Spinal cord (tissue), 10 donors: Measurements from ENCODE around the gene EXOSC1. TPM values are rescaled to one million over a fixed set of nuclear protein-coding genes. Genes with fewer than 3 reads are reported as not detected.
A peak's percentile ranks its signal among the peaks of the same experiment; 100 is the strongest.

Source experiments
- DNase-seq, 6 donors: peaks; one replicate each; pipeline versions ENCODE4 v3.0.0 to v3.0.0-alpha.2; 2013 to 2015; ENCODE audit warnings: low spot score in 6 of 6, low read depth in 4 of 6
- H3K27ac ChIP-seq: one replicate; pipeline ENCODE4 v1.5.1; 2013; ENCODE audit warnings: low read depth, low read length, control low read depth
- H3K27me3 ChIP-seq: one replicate; pipeline ENCODE4 v1.6.1; 2013; ENCODE audit warnings: low read length; ENCODE audit not compliant: control insufficient read depth, insufficient read depth
- H3K36me3 ChIP-seq: one replicate; pipeline ENCODE4 v1.6.1; 2013; ENCODE audit warnings: low read length; ENCODE audit not compliant: control insufficient read depth, insufficient read depth
- H3K4me1 ChIP-seq: one replicate; pipeline ENCODE4 v1.6.1; 2013; ENCODE audit warnings: low read length; ENCODE audit not compliant: control insufficient read depth, insufficient read depth
- H3K4me3 ChIP-seq: one replicate; pipeline ENCODE4 v1.5.1; 2013; ENCODE audit warnings: low read depth, low read length, control low read depth
- H3K9me3 ChIP-seq: one replicate; pipeline ENCODE4 v1.6.1; 2013; ENCODE audit warnings: low read length; ENCODE audit not compliant: control insufficient read depth, insufficient read depth
- WGBS: methylation state at CpG from one replicate; pipeline ENCODE4 v1.1.5; 2013; ENCODE audit warnings: missing lambda C conversion rate; ENCODE audit not compliant: insufficient coverage; 5-methylcytosine and 5-hydroxymethylcytosine counted together
- polyA plus RNA-seq, 2 donors: library from polyadenylated mRNA; unstranded; fragments of 120-200 nt; gene quantifications; one replicate each; pipeline ENCODE4 v1.2.1, GENCODE V29; 2013; ENCODE audit not compliant: insufficient read length in 2 of 2
- total RNA-seq, 2 donors: library from RNA; depleted of rRNA in 1 of 2; stranded (reverse); fragments of 120-200 nt in 1 of 2; fragments of >200 nt in 1 of 2; gene quantifications; one replicate each; pipeline versions ENCODE4 v1.2.3 to v1.2.4, GENCODE V29; 2013 to 2014
- donor health status: healthy.

EXOSC1 gene
- total and polyA plus RNA-seq, 4 donors = 28.8 to 47.9 (median 33.9) TPM

DNA sequence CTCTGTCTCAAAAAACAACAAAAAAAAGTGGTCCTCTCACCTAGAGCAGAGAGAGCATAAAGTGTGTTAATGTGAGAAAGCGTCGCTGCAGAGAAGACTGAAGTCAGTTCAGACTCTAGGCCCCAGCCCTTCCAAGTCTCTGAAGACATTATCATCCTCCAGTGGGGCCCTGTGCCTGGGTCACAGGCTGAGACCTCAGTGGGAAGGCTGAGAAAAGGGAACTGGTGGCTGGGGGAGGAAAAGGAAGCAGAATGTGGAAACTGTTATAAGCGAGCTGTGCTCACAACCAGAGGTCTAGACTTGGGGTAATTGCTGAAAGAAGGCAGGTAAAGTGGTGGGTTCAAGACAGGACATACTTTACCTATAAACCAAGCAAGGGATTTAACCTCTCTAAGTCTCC, 39.7 kb downstream of the EXOSC1 start:
- Histone ChIP-seq H3K4me1 (peaks cover 11% of the 10 kb centered on the region), H3K4me3 (no peak overlapping the region), H3K36me3 (no peaks in the 10 kb centered on the region), H3K27ac (no peak overlapping the region), H3K27me3 (no peaks in the 10 kb centered on the region), H3K9me3 (no peaks in the 10 kb centered on the region)
- no peak for DNase-seq
- WGBS = no CpG with 5 or more reads among the region's 3 CpGs

DNA sequence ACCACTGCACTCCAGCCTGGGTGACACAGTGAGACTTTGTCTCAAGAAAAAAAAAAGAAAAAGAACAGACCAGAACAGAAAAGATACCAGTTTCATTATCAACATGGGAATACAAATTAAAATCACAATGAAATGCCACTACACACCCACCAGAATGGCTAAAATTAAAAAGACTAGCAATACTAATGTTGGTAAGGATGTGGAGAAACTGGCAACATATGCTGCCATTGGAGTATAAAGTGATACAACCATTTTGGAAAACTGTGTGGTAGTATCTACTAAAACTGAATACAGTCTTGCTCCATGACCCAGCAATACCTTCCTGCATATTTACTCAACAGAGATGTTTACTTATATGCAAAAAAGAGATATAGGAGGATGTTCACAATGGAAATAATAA, 41.8 kb downstream of the EXOSC1 start:
- no peak for DNase-seq
- Histone ChIP-seq H3K9me3 (no peaks in the 10 kb centered on the region), H3K27me3 (no peaks in the 10 kb centered on the region), H3K4me1 (peaks cover 21% of the 10 kb centered on the region), H3K4me3 (no peak overlapping the region), H3K27ac (no peak overlapping the region), H3K36me3 (peaks cover under 1% of the 10 kb centered on the region)

DNA sequence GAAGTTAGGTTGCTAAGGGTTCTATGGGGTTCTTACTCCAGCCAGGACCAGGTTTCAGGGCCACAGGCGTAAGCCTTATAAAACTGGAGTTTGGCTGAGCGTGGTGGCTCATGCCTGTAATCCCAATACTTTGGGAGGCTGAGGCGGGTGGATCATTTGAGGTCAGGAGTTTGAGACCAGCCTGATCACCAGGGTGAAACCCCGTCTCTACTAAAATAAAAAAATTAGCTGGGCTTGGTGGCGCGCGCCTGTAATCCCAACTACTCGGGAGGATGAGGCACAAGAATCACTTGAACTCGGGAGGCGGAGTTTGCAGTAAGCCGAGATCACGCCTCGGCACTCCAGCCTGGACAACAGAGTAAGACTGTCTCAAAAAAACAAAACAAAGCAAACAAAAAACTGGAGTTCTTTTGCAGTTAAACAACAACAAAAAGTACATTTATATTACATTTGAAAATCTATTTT, 44.3 kb downstream of the EXOSC1 start:
- H3K4me3 ChIP-seq = peak overlapping the region; percentile 88
- H3K4me1 ChIP-seq = peaks cover 17% of the 10 kb centered on the region
- peak overlapping the region; percentile 54 for H3K27ac ChIP-seq
- H3K9me3 ChIP-seq = no peaks in the 10 kb centered on the region
- H3K36me3 ChIP-seq = peaks cover 7% of the 10 kb centered on the region
- DNase-seq = no peak
- WGBS = 13% methylated on average over 2 of the region's 13 CpGs
- H3K27me3 ChIP-seq = no peaks in the 10 kb centered on the region

DNA sequence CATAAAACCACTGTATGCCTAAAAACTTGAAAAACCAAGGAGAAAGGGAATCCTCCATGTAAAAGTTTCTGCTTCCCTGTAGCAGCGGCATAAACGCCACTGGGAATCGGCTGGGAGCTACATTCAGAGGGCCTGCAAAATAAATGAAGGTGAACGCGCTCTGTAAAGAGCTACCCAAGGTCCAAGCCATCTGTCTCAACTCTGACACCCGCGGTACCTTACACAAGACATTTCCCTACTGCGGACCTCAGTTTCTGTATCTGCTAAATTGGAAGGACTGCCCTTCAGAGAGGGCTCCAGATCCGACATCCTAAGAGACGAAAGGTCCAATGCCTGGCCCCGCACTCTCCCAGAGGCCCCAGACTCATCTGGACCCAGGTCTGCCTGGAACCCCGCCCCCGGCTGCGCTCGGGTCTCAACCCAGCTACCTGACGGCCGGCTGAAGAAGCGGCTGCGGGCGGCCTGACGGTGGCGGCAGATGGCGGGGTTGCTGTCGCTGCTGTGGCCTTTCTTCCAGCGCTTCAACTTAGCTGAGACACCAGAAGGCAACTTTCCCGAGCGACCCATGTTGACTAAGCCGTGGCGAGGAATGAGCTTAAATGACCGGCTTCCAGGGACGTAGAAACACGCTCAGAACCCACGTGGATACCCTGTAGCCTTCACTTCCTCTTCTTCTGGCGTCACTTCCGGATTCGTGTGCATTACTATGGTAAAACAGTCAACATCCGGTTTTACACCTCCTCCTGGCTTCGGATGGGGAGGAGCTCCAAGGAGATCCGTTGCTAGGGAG, 44.9 kb downstream of the EXOSC1 start, which contains the start of gene RRP12:
TSS of gene RRP12 (minus strand) at position 676 of the 790 bp plus-strand sequence. CDS start at position 567, 109 bp downstream.
- H3K27me3 ChIP-seq = no peaks in the 10 kb centered on the region
- peaks cover 17% of the 10 kb centered on the region for H3K4me1 ChIP-seq
- WGBS = under 1% methylated on average over 34 of the region's 39 CpGs
- H3K9me3 ChIP-seq = no peaks in the 10 kb centered on the region
- H3K36me3 ChIP-seq = peaks cover 9% of the 10 kb centered on the region
- DNase-seq = peak; percentile 97 to 100 (median 98)
- peak within 1 kb of the TSS; percentile 54 for H3K27ac ChIP-seq
- peak within 1 kb of the TSS; percentile 88 for H3K4me3 ChIP-seq

DNA sequence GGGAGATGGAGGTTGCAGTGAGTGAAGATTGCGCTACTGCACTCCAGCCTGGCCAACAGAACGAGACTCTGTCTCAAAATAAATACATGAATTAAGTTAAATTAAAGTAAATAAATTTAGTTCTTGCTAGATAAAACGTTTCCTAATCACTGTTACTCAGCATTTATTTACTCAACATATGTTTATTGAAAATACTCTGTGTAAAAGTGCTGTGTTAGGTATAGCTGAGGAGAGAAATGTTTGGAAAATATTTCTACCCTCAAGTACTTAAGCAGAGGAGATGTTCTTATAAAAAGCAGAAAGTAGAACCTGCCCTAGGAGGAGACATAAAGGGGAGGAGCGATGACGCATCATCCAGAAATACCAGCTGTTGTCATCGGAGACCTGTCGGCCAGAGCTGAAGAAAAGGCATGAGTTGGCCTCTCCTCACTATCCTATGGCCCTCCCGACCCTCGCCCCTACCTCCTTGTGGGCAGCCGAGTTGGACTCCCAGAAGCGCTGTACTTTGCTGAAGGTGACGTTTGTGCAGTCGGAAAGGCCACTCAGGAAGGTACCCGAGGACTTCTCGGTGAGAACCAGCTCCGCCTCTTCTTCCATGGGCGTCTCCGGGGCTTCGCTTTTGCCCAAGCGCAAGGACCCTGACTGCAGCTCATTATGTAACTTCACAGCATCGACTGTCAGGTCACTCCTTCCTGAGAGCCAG, 45.8 kb downstream of the EXOSC1 start:
- peak overlapping the region; percentile 88 for H3K4me3 ChIP-seq
- H3K27me3 ChIP-seq = no peaks in the 10 kb centered on the region
- 41% methylated on average over 18 of the region's 21 CpGs for WGBS
- H3K4me1 ChIP-seq = peaks cover 17% of the 10 kb centered on the region
- no peaks in the 10 kb centered on the region for H3K9me3 ChIP-seq
- H3K27ac ChIP-seq = peak overlapping the region; percentile 54
- no peak for DNase-seq
- H3K36me3 ChIP-seq = peaks cover 18% of the 10 kb centered on the region

DNA sequence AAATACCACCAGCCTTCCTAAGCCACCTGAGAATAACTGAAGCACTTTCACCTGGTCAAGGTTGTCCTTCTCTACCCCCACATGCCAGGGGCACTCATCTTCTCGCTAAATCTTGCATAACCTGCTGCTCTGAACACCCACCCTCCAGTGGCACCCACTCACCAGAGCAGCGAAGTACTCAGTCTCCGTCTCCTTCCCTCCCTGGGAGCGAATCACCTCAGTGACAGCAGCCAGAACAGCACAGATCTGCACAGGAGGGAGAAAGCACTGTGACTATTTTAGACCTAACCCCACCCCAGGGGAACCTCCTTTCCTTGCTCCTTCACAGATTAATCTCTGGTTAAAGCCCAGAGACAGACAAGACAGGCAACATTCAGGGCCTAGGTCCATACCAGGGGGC, 49.8 kb downstream of the EXOSC1 start:
- Histone ChIP-seq H3K27ac (no peak overlapping the region), H3K9me3 (no peaks in the 10 kb centered on the region), H3K36me3 (peaks cover 37% of the 10 kb centered on the region), H3K4me3 (no peak overlapping the region), H3K4me1 (peaks cover 11% of the 10 kb centered on the region), H3K27me3 (no peaks in the 10 kb centered on the region)
- 91% methylated on average over 4 of the region's 4 CpGs for WGBS
- no peak for DNase-seq

DNA sequence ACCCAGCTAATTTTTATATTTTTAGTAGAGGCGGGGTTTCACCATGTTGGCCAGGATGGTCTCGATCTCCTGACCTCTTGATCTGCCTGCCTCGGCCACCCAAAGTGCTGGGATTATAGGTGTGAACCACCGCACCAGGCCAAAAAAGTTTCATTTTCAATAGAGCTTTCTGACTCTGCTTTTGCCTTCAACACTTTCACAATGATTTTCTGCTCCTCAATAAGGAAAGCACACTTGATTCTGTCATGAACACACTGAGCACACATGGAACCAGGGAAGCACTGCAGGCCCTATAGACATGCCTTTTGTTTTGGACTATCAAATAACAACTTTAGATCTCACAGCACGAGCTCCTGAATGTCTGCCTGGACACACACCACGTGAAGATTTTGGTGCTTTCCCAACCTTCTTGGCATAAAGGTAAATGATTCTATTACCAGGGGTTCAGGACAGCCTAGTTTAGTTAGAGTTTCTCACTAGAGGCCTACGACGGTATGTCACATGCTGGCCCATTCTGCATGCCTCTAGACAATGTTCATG, 52.7 kb downstream of the EXOSC1 start:
- DNase-seq = no peak
- Histone ChIP-seq H3K27me3 (no peaks in the 10 kb centered on the region), H3K4me3 (no peak overlapping the region), H3K36me3 (peaks cover 59% of the 10 kb centered on the region), H3K27ac (no peak overlapping the region), H3K4me1 (no peaks in the 10 kb centered on the region), H3K9me3 (no peaks in the 10 kb centered on the region)
- 100% methylated on average over 2 of the region's 8 CpGs for WGBS

DNA sequence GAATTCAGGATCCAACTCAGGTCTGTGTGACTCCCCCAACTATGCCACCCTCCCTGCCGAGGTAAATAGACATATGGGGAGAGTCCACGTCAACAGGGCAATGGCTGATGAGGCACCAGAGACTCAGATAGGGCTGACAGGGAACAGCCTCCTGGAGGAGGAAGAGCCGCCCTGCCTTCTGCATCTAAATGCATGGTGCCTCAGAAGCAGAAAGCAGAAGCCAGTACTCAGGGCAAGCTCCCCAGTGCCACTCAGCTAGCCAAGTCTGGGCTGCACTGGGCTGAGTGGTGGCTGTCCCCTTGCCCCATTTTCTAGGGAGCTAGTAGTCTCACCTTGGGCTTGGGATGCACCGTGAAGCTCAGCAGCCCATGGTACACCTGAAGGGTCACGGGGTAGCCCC, 55.7 kb downstream of the EXOSC1 start:
- WGBS = 94% methylated on average over 5 of the region's 5 CpGs
- no peaks in the 10 kb centered on the region for H3K27me3 ChIP-seq
- H3K9me3 ChIP-seq = no peaks in the 10 kb centered on the region
- H3K4me1 ChIP-seq = no peaks in the 10 kb centered on the region
- H3K4me3 ChIP-seq = no peak overlapping the region
- no peak for DNase-seq
- peaks cover 64% of the 10 kb centered on the region for H3K36me3 ChIP-seq
- no peak overlapping the region for H3K27ac ChIP-seq

DNA sequence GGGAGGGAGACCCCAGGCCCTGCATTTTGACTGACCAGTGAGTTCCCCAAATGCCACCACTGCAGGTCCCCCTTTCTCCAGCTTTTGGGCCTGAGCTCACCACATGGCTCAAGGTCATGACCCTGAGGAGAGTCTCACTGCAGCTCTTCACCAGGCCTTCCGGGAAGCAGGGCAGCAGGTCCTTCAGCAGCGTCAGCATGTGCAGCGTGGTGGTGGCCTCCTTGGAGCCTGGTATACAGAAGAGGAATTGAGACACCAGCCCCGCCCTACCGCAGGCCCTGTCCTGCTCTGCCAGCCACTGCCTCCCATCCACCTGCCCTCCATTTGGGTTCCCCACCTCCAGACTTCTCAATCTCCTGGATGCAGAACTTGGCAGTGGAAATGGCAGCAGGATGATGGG, 57.7 kb downstream of the EXOSC1 start:
- no peak for DNase-seq
- H3K4me3 ChIP-seq = no peak overlapping the region
- no peaks in the 10 kb centered on the region for H3K9me3 ChIP-seq
- H3K36me3 ChIP-seq = peaks cover 76% of the 10 kb centered on the region
- 88% methylated on average over 5 of the region's 5 CpGs for WGBS
- no peak overlapping the region for H3K27ac ChIP-seq
- H3K4me1 ChIP-seq = no peaks in the 10 kb centered on the region
- no peaks in the 10 kb centered on the region for H3K27me3 ChIP-seq
